Measurements from ENCODE around the gene DUOXA1.
A peak's percentile ranks its signal among the peaks of the same experiment; 100 is the strongest.

Gene DUOXA1

GRCh38 chr15:45114076-45114750 lies 15.5 kb downstream of the DUOXA1 start, which contains the start of the genes DUOX2 and DUOXA2:
Gene DUOX2, minus strand, starts transcription at chr15:45114172. Its CDS starts 761 bp downstream, at chr15:45113411.
Gene DUOXA2, plus strand, starts transcription at chr15:45114326. Its CDS starts 280 bp downstream, at chr15:45114606.
- peaks cover 64 to 73% of the 10 kb centered on the region in 2 donors for H3K27me3 ChIP-seq (ENCODE audit: control insufficient read depth in 1 of 2, insufficient read depth in 2 of 2, low read length in 2 of 2)
- peaks cover 18 to 26% of the 10 kb centered on the region in 2 donors for H3K4me1 ChIP-seq (ENCODE audit: control insufficient read depth in 1 of 2, insufficient read depth in 2 of 2, low read length in 2 of 2)
- H3K27ac ChIP-seq (ENCODE audit: low read depth, low read length), result no peak within 1 kb of the TSS
- H3K9me3 ChIP-seq (ENCODE audit: control insufficient read depth in 1 of 2, low read length in 2 of 2), result no peaks in the 10 kb centered on the region
- peak within 1 kb of the TSS in 1 of 2 donors; percentile 40 for H3K4me3 ChIP-seq (ENCODE audit: low read depth in 1 of 2, low read length in 2 of 2)
- H3K36me3 ChIP-seq (ENCODE audit: control insufficient read depth in 1 of 2, insufficient read depth in 2 of 2, low read length in 2 of 2), result no peaks in the 10 kb centered on the region
- H3K9ac ChIP-seq (ENCODE audit: low read depth in 1 of 2, low read length in 2 of 2), result no peak within 1 kb of the TSS

- Histone ChIP-seq H3K9ac (ENCODE audit: low read depth in 1 of 2, low read length in 2 of 2) (no peak overlapping the region), H3K4me3 (ENCODE audit: low read depth in 1 of 2, low read length in 2 of 2) (no peak overlapping the region)
These were observed 16.2 kb downstream of the DUOXA1 start for GRCh38 chr15:45113380-45113990.

GRCh38 chr15:45112591-45113379 lies 16.9 kb downstream of the DUOXA1 start:
- peaks cover 62 to 72% of the 10 kb centered on the region in 2 donors for H3K27me3 ChIP-seq (ENCODE audit: control insufficient read depth in 1 of 2, insufficient read depth in 2 of 2, low read length in 2 of 2)
- no peak overlapping the region for H3K27ac ChIP-seq (ENCODE audit: low read depth, low read length)
- H3K36me3 ChIP-seq (ENCODE audit: control insufficient read depth in 1 of 2, insufficient read depth in 2 of 2, low read length in 2 of 2), result no peaks in the 10 kb centered on the region
- H3K4me1 ChIP-seq (ENCODE audit: control insufficient read depth in 1 of 2, insufficient read depth in 2 of 2, low read length in 2 of 2), result peaks cover 18 to 24% of the 10 kb centered on the region in 2 donors
- H3K4me3 ChIP-seq (ENCODE audit: low read depth in 1 of 2, low read length in 2 of 2), result peak overlapping the region in 1 of 2 donors; percentile 45
- H3K9ac ChIP-seq (ENCODE audit: low read depth in 1 of 2, low read length in 2 of 2), result no peak overlapping the region
- no peaks in the 10 kb centered on the region for H3K9me3 ChIP-seq (ENCODE audit: control insufficient read depth in 1 of 2, low read length in 2 of 2)

More at GRCh38 chr15:45113380-45113990, 16.2 kb downstream of the DUOXA1 start:
- Histone ChIP-seq H3K9me3 (ENCODE audit: control insufficient read depth in 1 of 2, low read length in 2 of 2) (no peaks in the 10 kb centered on the region), H3K36me3 (ENCODE audit: control insufficient read depth in 1 of 2, insufficient read depth in 2 of 2, low read length in 2 of 2) (no peaks in the 10 kb centered on the region), H3K27me3 (ENCODE audit: control insufficient read depth in 1 of 2, insufficient read depth in 2 of 2, low read length in 2 of 2) (peaks cover 64 to 73% of the 10 kb centered on the region in 2 donors), H3K4me1 (ENCODE audit: control insufficient read depth in 1 of 2, insufficient read depth in 2 of 2, low read length in 2 of 2) (peaks cover 18 to 26% of the 10 kb centered on the region in 2 donors), H3K27ac (ENCODE audit: low read depth, low read length) (no peak overlapping the region)

GRCh38 chr15:45112143-45112590 lies 17.5 kb downstream of the DUOXA1 start:
- peak overlapping the region in 1 of 2 donors; percentile 45 for H3K4me3 ChIP-seq (ENCODE audit: low read depth in 1 of 2, low read length in 2 of 2)
- peaks cover 56 to 66% of the 10 kb centered on the region in 2 donors for H3K27me3 ChIP-seq (ENCODE audit: control insufficient read depth in 1 of 2, insufficient read depth in 2 of 2, low read length in 2 of 2)
- peaks cover 18 to 20% of the 10 kb centered on the region in 2 donors for H3K4me1 ChIP-seq (ENCODE audit: control insufficient read depth in 1 of 2, insufficient read depth in 2 of 2, low read length in 2 of 2)
- H3K9me3 ChIP-seq (ENCODE audit: control insufficient read depth in 1 of 2, low read length in 2 of 2), result no peaks in the 10 kb centered on the region
- H3K9ac ChIP-seq (ENCODE audit: low read depth in 1 of 2, low read length in 2 of 2), result no peak overlapping the region
- H3K36me3 ChIP-seq (ENCODE audit: control insufficient read depth in 1 of 2, insufficient read depth in 2 of 2, low read length in 2 of 2), result no peaks in the 10 kb centered on the region
- H3K27ac ChIP-seq (ENCODE audit: low read depth, low read length), result no peak overlapping the region

GRCh38 chr15:45111390-45112142 lies 18.1 kb downstream of the DUOXA1 start:
- Histone ChIP-seq H3K36me3 (ENCODE audit: control insufficient read depth in 1 of 2, insufficient read depth in 2 of 2, low read length in 2 of 2) (no peaks in the 10 kb centered on the region), H3K4me3 (ENCODE audit: low read depth in 1 of 2, low read length in 2 of 2) (no peak overlapping the region), H3K27me3 (ENCODE audit: control insufficient read depth in 1 of 2, insufficient read depth in 2 of 2, low read length in 2 of 2) (peaks cover 50 to 60% of the 10 kb centered on the region in 2 donors)

GRCh38 chr15:45110256-45110820 lies 19.3 kb downstream of the DUOXA1 start:
- Histone ChIP-seq H3K9ac (ENCODE audit: low read depth in 1 of 2, low read length in 2 of 2) (no peak overlapping the region), H3K4me3 (ENCODE audit: low read depth in 1 of 2, low read length in 2 of 2) (no peak overlapping the region), H3K27ac (ENCODE audit: low read depth, low read length) (no peak overlapping the region), H3K36me3 (ENCODE audit: control insufficient read depth in 1 of 2, insufficient read depth in 2 of 2, low read length in 2 of 2) (no peaks in the 10 kb centered on the region), H3K27me3 (ENCODE audit: control insufficient read depth in 1 of 2, insufficient read depth in 2 of 2, low read length in 2 of 2) (peaks cover 38 to 47% of the 10 kb centered on the region in 2 donors), H3K4me1 (ENCODE audit: control insufficient read depth in 1 of 2, insufficient read depth in 2 of 2, low read length in 2 of 2) (peaks cover 14 to 20% of the 10 kb centered on the region in 2 donors), H3K9me3 (ENCODE audit: control insufficient read depth in 1 of 2, low read length in 2 of 2) (no peaks in the 10 kb centered on the region)

More at GRCh38 chr15:45111390-45112142, 18.1 kb downstream of the DUOXA1 start:
- peaks cover 14 to 20% of the 10 kb centered on the region in 2 donors for H3K4me1 ChIP-seq (ENCODE audit: control insufficient read depth in 1 of 2, insufficient read depth in 2 of 2, low read length in 2 of 2)
- no peak overlapping the region for H3K27ac ChIP-seq (ENCODE audit: low read depth, low read length)
- H3K9ac ChIP-seq (ENCODE audit: low read depth in 1 of 2, low read length in 2 of 2), result no peak overlapping the region
- H3K9me3 ChIP-seq (ENCODE audit: control insufficient read depth in 1 of 2, low read length in 2 of 2), result no peaks in the 10 kb centered on the region

- Histone ChIP-seq H3K36me3 (ENCODE audit: control insufficient read depth in 1 of 2, insufficient read depth in 2 of 2, low read length in 2 of 2) (no peaks in the 10 kb centered on the region), H3K9ac (ENCODE audit: low read depth in 1 of 2, low read length in 2 of 2) (no peak overlapping the region), H3K9me3 (ENCODE audit: control insufficient read depth in 1 of 2, low read length in 2 of 2) (no peaks in the 10 kb centered on the region), H3K27me3 (ENCODE audit: control insufficient read depth in 1 of 2, insufficient read depth in 2 of 2, low read length in 2 of 2) (peaks cover 18 to 25% of the 10 kb centered on the region in 2 donors), H3K4me3 (ENCODE audit: low read depth in 1 of 2, low read length in 2 of 2) (no peak overlapping the region), H3K4me1 (ENCODE audit: control insufficient read depth in 1 of 2, insufficient read depth in 2 of 2, low read length in 2 of 2) (peaks cover 6 to 10% of the 10 kb centered on the region in 2 donors), H3K27ac (ENCODE audit: low read depth, low read length) (no peak overlapping the region)
These were observed 21.6 kb downstream of the DUOXA1 start for GRCh38 chr15:45107941-45108630.

- Histone ChIP-seq H3K4me3 (ENCODE audit: low read depth in 1 of 2, low read length in 2 of 2) (no peak overlapping the region), H3K36me3 (ENCODE audit: control insufficient read depth in 1 of 2, insufficient read depth in 2 of 2, low read length in 2 of 2) (no peaks in the 10 kb centered on the region), H3K27ac (ENCODE audit: low read depth, low read length) (no peak overlapping the region), H3K4me1 (ENCODE audit: control insufficient read depth in 1 of 2, insufficient read depth in 2 of 2, low read length in 2 of 2) (no peaks in the 10 kb centered on the region), H3K27me3 (ENCODE audit: control insufficient read depth in 1 of 2, insufficient read depth in 2 of 2, low read length in 2 of 2) (peaks cover 5 to 9% of the 10 kb centered on the region in 2 donors), H3K9me3 (ENCODE audit: control insufficient read depth in 1 of 2, low read length in 2 of 2) (no peaks in the 10 kb centered on the region), H3K9ac (ENCODE audit: low read depth in 1 of 2, low read length in 2 of 2) (no peak overlapping the region)
These were observed 23.5 kb downstream of the DUOXA1 start for GRCh38 chr15:45106002-45106790.
